Measurements from ENCODE around the gene SLCO4A1. TPM values are rescaled to one million over a fixed set of nuclear protein-coding genes. Genes with fewer than 3 reads are reported as not detected.

SLCO4A1 gene
- total RNA-seq (2022; extraction: Qiagen RNA extraction): 9.2 to 14.1 TPM (median 11.9 TPM) in 5 replicates

GRCh38 chr20:62642051-62642665, at the start of gene SLCO4A1:
SLCO4A1 (plus strand) TSS chr20:62642503; CDS start chr20:62656455, 13,952 bp downstream.

GRCh38 chr20:62708591-62709536, 66.6 kb downstream of the SLCO4A1 start, which contains the start of gene NTSR1:
NTSR1 (plus strand) TSS chr20:62708836; CDS start chr20:62709208, 372 bp downstream.

Other genes with a start within 250 kb of the SLCO4A1 start
- gene CABLES2, start 235.2 kb upstream of the SLCO4A1 start, total RNA-seq (2022; extraction: Qiagen RNA extraction): 4.4 to 5.8 TPM (median 5.2 TPM) in 5 replicates
- 0.52 to 1.0 TPM (median 0.73 TPM) in 5 replicates for gene RBBP8NL, start 215.0 kb upstream of the SLCO4A1 start, total RNA-seq (2022; extraction: Qiagen RNA extraction)
- gene GATA5, start 166.5 kb upstream of the SLCO4A1 start, total RNA-seq (2022; extraction: Qiagen RNA extraction): 0.41 to 0.78 TPM (median 0.70 TPM) in 5 replicates
- gene NTSR1, start 66.3 kb downstream of the SLCO4A1 start, total RNA-seq (2022; extraction: Qiagen RNA extraction): 0.07 to 0.18 TPM (median 0.09 TPM) in 5 replicates
- gene MRGBP, start 154.0 kb downstream of the SLCO4A1 start, total RNA-seq (2022; extraction: Qiagen RNA extraction): 20.5 to 24.3 TPM (median 24.1 TPM) in 5 replicates
- 37.9 to 48.9 TPM (median 45.2 TPM) in 5 replicates for gene OGFR, start 162.3 kb downstream of the SLCO4A1 start, total RNA-seq (2022; extraction: Qiagen RNA extraction)
- 0.33 to 0.96 TPM (median 0.66 TPM) in 5 replicates for gene COL9A3, start 174.5 kb downstream of the SLCO4A1 start, total RNA-seq (2022; extraction: Qiagen RNA extraction)
- 3.4 to 5.0 TPM (median 4.7 TPM) in 5 replicates for gene TCFL5, start 219.3 kb downstream of the SLCO4A1 start, total RNA-seq (2022; extraction: Qiagen RNA extraction)

Measured in A549 treated with Mapracorat at 1 μM for 4 hours (cell line).